HG02938 (cell line): ENCODE results near the gene RAPGEF2.
"Not testable (repeated sequence)": the region's sequence is repeated elsewhere in the genome, so short reads cannot be mapped to it uniquely, and the experiment has no call there.

Source experiments
- ATAC-seq: cut with Tn5 transposase; IDR thresholded peaks from one replicate; pipeline ENCODE4 v1.9.1; 2021; ENCODE audit warnings: mild to moderate bottlenecking, moderate library complexity; ENCODE audit not compliant: unreplicated experiment

Gene RAPGEF2

GRCh38 chr4:159293811-159294515, 191.1 kb downstream of the RAPGEF2 start:
- no peak for ATAC-seq

GRCh38 chr4:159296061-159296460, 193.2 kb downstream of the RAPGEF2 start:
- no peak for ATAC-seq

- no peak for ATAC-seq
Measured at GRCh38 chr4:159297091-159297490, 194.2 kb downstream of the RAPGEF2 start.

- ATAC-seq, result no peak
Measured at GRCh38 chr4:159298502-159298901, 195.6 kb downstream of the RAPGEF2 start.

- ATAC-seq, result no peak
Measured at GRCh38 chr4:159303435-159303834, 200.6 kb downstream of the RAPGEF2 start.

- ATAC-seq, result no peak
Measured at GRCh38 chr4:159305129-159305528, 202.2 kb downstream of the RAPGEF2 start.

- ATAC-seq, result no peak
Measured at GRCh38 chr4:159307929-159308328, 205.1 kb downstream of the RAPGEF2 start.

GRCh38 chr4:159308566-159309340, 205.9 kb downstream of the RAPGEF2 start:
- no peak for ATAC-seq

GRCh38 chr4:159312236-159312635, 209.4 kb downstream of the RAPGEF2 start:
- no peak for ATAC-seq

GRCh38 chr4:159315879-159316278, 213.0 kb downstream of the RAPGEF2 start:
- not testable (repeated sequence) for ATAC-seq

GRCh38 chr4:159317203-159317602, 214.3 kb downstream of the RAPGEF2 start:
- no peak for ATAC-seq

- no peak for ATAC-seq
Measured at GRCh38 chr4:159319027-159319426, 216.1 kb downstream of the RAPGEF2 start.

- ATAC-seq, result no peak
Measured at GRCh38 chr4:159326480-159326879, 223.6 kb downstream of the RAPGEF2 start.

- no peak for ATAC-seq
Measured at GRCh38 chr4:159328766-159329165, 225.9 kb downstream of the RAPGEF2 start.

GRCh38 chr4:159334461-159334860, 231.6 kb downstream of the RAPGEF2 start:
- no peak for ATAC-seq

- ATAC-seq, result no peak
Measured at GRCh38 chr4:159337041-159337440, 234.2 kb downstream of the RAPGEF2 start.

- ATAC-seq, result no peak
Measured at GRCh38 chr4:159341522-159341921, 238.6 kb downstream of the RAPGEF2 start.

- no peak for ATAC-seq
Measured at GRCh38 chr4:159342374-159342773, 239.5 kb downstream of the RAPGEF2 start.

GRCh38 chr4:159343116-159343515, 240.2 kb downstream of the RAPGEF2 start:
- ATAC-seq, result no peak

- no peak for ATAC-seq
Measured at GRCh38 chr4:159344877-159345276, 242.0 kb downstream of the RAPGEF2 start.

GRCh38 chr4:159346681-159347080, 243.8 kb downstream of the RAPGEF2 start:
- no peak for ATAC-seq

- ATAC-seq, result no peak
Measured at GRCh38 chr4:159347813-159348212, 244.9 kb downstream of the RAPGEF2 start.
